ENCODE measurements around the gene GJA4. TPM values are rescaled to one million over a fixed set of nuclear protein-coding genes. Genes with fewer than 3 reads are reported as not detected.

GJA4 gene
- total and polyA plus RNA-seq, 7 donors: 0.60 to 14.7 (median 7.2) TPM; not detected in 1

DNA sequence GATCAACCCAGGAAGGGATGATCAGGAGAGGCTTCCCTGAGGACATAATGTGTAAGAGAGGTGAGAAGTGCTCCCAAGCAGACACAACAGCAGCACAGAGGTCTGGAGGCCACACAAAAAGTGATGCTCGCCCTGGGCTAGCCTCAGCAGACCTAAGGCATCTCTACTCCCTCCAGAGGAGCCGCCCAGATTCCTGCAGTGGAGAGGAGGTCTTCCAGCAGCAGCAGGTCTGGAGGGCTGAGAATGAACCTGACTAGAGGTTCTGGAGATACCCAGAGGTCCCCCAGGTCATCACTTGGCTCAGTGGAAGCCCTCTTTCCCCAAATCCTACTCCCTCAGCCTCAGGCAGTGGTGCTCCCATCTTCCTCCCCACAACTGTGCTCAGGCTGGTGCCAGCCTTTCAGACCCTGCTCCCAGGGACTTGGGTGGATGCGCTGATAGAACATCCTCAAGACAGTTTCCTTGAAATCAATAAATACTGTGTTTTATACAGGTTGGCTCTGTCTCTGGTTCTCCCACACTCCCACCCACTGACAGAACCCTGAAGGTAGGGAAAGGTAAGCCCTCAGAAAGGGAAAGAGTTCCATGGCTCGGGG is 6.8 kb upstream of the GJA4 start:
- intact Hi-C loops (cut with DNase I): loop anchor here (5.0 kb wide), 1 partner anchor 81 kb away; no protein-coding TSS in a partner anchor
- WGBS, 2 donors: 65 to 68% methylated on average over 4 of the region's 4 CpGs
- no peak overlapping the region for H3K27ac ChIP-seq

DNA sequence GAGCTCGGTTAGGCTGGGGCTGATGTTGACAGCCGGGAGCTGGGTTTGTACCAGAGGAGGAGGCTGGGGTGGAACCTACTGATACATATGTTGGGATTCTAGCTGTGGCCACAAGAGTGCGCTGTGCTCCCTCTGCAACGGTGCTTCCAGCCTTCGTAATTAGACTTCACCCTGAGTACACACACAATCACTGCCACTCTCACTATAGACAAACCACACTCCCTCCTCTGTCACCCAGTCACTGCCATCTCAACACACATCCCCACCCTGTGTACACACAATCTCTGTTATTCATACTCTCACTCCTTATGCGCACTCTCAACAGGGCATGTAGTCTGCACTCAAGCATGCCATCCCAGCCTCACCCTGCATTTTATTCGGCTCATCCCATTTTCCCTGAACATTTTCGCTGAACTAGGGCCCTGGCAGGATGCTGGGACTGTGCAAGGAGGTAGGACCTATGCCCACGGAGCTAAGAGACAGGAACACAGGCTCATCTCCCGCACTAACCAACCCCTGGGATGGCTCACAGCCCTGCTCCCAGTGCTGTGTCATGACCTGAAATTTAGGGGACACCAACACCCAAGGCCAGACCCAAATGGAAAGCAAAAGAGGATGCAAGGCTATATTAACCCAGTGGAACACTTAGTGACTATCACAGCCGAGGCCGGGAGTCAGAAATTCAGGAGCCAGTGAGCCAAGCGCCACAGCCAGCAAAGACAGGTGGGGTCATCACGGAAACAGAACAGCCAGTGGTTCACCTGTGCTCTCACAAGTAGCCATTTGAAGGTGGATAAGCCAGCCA is 6.1 kb upstream of the GJA4 start:
- Histone ChIP-seq H3K27ac (no peak overlapping the region), H3K27me3 (peaks cover 16 to 26% (median 17%) of the 10 kb centered on the region in 3 donors), H3K9me3 (no peaks in the 10 kb centered on the region), H3K4me3 (no peak overlapping the region), H3K36me3 (no peaks in the 10 kb centered on the region), H3K4me1 (peaks cover 0 to 2% (median 2%) of the 10 kb centered on the region in 4 donors)
- 31 to 50% methylated on average over 14 of the region's 14 CpGs for WGBS, 2 donors
- peak; percentile 68 for DNase-seq
- intact Hi-C loops (cut with DNase I): loop anchor here (5.0 kb wide), 1 partner anchor 81 kb away; no protein-coding TSS in a partner anchor
- no peak for TF ChIP-seq POLR2AphosphoS5 (IDR thresholded peaks at IDR 0.05)
- TF ChIP-seq POLR2A (IDR thresholded peaks at IDR 0.05): no peak
- TF ChIP-seq, protein P1, sequence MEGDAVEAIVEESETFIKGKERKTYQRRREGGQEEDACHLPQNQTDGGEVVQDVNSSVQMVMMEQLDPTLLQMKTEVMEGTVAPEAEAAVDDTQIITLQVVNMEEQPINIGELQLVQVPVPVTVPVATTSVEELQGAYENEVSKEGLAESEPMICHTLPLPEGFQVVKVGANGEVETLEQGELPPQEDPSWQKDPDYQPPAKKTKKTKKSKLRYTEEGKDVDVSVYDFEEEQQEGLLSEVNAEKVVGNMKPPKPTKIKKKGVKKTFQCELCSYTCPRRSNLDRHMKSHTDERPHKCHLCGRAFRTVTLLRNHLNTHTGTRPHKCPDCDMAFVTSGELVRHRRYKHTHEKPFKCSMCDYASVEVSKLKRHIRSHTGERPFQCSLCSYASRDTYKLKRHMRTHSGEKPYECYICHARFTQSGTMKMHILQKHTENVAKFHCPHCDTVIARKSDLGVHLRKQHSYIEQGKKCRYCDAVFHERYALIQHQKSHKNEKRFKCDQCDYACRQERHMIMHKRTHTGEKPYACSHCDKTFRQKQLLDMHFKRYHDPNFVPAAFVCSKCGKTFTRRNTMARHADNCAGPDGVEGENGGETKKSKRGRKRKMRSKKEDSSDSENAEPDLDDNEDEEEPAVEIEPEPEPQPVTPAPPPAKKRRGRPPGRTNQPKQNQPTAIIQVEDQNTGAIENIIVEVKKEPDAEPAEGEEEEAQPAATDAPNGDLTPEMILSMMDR (IDR thresholded peaks at IDR 0.05): peak in 3 of 4 experiments; percentile 54 to 78 (median 62)
- TF ChIP-seq EP300 (IDR thresholded peaks at IDR 0.05): no peak

More for the DNA sequence above, 6.8 kb upstream of the GJA4 start:
- Histone ChIP-seq H3K36me3 (no peaks in the 10 kb centered on the region), H3K4me3 (no peak overlapping the region), H3K27me3 (peaks cover 24 to 34% (median 24%) of the 10 kb centered on the region in 3 donors), H3K9me3 (no peaks in the 10 kb centered on the region), H3K4me1 (peaks cover 0 to 10% (median 9%) of the 10 kb centered on the region in 4 donors)
- DNase-seq: peak; percentile 17
- TF ChIP-seq EP300 (IDR thresholded peaks at IDR 0.05) (no peak), POLR2A (IDR thresholded peaks at IDR 0.05) (no peak)
- TF ChIP-seq, protein P1 (IDR thresholded peaks at IDR 0.05): no peak

DNA sequence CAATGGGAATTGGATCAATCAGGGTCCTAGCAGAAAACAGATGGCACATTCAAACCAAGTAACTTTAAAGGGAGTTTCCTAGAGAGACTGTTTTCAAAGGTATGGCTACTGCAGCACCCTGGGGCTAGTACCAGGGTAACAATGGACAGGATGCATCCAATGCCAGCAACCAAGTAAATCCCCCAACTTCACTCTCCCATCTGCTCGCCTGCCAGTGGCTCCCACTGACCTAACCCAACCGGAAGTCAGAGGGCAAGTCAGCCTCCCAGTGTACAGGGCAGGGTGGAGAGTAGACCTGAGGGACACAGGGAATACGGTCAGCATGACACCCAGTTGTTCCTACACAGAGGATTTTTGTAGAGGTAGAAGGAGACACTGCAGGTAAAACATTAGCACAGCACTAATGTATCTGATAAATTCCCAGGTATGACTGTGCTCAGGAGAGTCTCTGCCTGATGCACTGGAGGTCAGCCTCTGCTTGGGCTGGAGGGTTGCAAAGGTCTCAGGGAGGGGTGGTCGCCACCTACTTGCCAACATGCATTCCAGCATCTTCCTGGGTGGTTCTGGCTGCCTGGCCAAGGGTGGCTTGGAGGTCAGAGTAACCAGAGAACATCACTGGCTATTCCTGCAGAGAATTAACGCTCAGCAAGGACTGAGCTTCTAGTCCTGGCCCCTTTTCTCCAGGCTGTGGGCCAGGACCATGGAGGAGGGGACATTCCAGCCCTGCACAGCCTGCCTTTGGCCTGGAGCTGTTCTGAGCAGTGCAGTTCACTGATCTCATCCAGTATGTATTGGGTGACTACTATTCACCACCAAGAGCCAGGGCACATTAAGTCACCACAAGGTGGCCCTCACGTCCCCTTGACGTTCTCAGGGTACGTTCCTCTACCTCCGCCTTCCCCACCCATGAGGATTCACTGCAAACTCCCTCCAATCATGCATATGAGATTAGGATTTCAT is 5.1 kb upstream of the GJA4 start:
- intact Hi-C loops (cut with DNase I): loop anchor here (5.0 kb wide), 1 partner anchor 80 kb away; no protein-coding TSS in a partner anchor
- H3K27ac ChIP-seq: no peak overlapping the region
- peak; percentile 54 for DNase-seq
- no peaks in the 10 kb centered on the region for H3K36me3 ChIP-seq
- peaks cover 0 to 3% (median 1%) of the 10 kb centered on the region in 4 donors for H3K4me1 ChIP-seq
- H3K4me3 ChIP-seq: no peak overlapping the region
- WGBS, 2 donors: 62 to 67% methylated on average over 9 of the region's 9 CpGs
- no peaks in the 10 kb centered on the region for H3K9me3 ChIP-seq
- H3K27me3 ChIP-seq: peaks cover 6 to 20% (median 10%) of the 10 kb centered on the region in 3 donors
- TF ChIP-seq, protein P1 (IDR thresholded peaks at IDR 0.05): no peak
- TF ChIP-seq POLR2AphosphoS5 (IDR thresholded peaks at IDR 0.05) (no peak), POLR2A (IDR thresholded peaks at IDR 0.05) (no peak), EP300 (IDR thresholded peaks at IDR 0.05) (no peak)

DNA sequence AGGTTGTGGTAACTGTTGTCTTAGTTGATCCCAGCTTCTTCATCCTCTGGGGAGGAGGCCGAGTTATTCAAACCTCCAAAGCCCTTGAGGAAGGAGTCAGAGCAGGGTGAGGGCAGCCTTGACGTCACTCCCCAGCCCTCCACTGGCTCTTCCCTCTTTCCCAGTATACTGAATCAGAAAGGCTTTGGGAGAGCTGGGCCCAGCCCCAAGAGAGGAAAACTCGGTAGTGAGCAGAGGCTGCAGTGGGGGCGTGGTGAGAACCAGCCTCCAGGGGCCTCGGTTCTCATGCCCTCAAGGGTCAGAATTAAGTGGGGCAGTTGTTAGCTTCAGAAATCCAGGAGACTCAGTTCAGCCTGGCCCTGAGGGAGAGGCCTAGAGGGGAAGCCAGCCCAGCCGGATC is 1.8 kb upstream of the GJA4 start:
- Histone ChIP-seq H3K4me1 (peaks cover 0 to 7% (median 3%) of the 10 kb centered on the region in 4 donors), H3K27me3 (peaks cover 4 to 22% (median 13%) of the 10 kb centered on the region in 3 donors), H3K27ac (no peak overlapping the region), H3K4me3 (no peak overlapping the region), H3K36me3 (peaks cover 0 to 7% (median 0%) of the 10 kb centered on the region in 4 donors), H3K9me3 (no peaks in the 10 kb centered on the region)
- intact Hi-C loops (cut with DNase I): no loop called here
- WGBS, 2 donors: 78 to 83% methylated on average over 6 of the region's 6 CpGs
- DNase-seq: no peak
- TF ChIP-seq POLR2A (IDR thresholded peaks at IDR 0.05) (no peak), EP300 (IDR thresholded peaks at IDR 0.05) (no peak), POLR2AphosphoS5 (IDR thresholded peaks at IDR 0.05) (no peak)
- TF ChIP-seq, protein P1 (IDR thresholded peaks at IDR 0.05): no peak

Measured in sigmoid colon (tissue), 7 donors.